Activated gamma-delta T cell treated with anti-CD3 and anti-CD28 coated beads, Interleukin-2, amount 50 U/mL, for 16 hours (primary cell): Measurements from ENCODE around the gene STARD13.

Experiments
- DNase-seq: peaks from one replicate; pipeline ENCODE4 v3.0.0-alpha.2; 2020; ENCODE audit warnings: low read depth

Gene STARD13

DNA sequence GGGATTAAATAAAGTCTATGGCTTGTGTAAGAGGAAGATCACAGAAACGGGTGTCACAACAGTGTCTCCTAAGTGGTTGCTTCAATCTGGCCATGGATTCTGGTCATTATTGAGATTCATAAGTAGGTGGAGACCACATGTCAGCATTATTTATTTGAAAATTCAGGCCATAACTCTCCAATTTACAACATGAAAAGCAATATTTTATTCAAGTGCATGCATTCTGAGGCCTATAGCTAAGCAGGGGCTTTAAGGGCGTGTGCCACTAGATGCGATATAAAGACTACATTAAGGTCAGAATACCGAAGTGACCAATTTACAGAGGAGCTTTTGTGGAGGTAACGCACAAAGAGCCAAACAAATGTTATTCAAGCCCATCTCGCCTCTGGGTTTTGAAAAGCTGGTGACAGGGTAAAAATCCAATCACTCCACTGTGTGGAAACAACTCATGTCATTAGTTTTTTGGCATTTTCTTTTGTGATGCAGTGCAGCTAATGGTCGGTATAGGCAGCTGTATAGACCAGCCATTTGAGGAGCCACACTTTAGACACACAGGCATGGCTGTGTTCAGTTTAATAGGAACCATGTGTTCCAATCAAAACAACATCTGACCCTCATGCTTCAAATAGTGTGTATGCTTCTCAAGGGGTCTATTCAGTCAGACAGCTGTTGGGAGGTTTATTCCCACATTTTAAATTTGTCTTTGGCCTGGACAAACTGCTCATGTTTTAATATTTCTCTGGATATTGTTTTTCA, 145.6 kb downstream of the STARD13 start:
- DNase-seq, result no peak

DNA sequence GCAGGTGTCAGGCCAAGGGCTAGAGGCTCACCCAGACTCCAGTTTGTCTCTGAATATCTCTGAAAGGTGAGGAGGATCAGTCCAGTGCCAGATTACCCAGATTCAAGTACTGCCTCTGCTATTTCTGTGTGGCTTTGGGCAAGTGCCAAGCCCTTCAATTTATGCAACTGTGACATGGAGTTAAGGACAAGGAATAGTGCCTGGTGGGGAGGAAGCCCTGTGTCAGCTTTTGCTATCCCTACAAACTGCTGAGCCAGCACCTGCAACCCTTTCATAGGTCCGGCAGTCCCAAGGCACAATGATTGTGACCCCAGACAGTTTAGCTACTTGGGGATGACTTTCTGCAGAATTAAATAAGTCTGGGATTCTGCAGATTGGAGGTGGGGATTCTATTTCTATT, 146.4 kb downstream of the STARD13 start:
- no peak for DNase-seq

DNA sequence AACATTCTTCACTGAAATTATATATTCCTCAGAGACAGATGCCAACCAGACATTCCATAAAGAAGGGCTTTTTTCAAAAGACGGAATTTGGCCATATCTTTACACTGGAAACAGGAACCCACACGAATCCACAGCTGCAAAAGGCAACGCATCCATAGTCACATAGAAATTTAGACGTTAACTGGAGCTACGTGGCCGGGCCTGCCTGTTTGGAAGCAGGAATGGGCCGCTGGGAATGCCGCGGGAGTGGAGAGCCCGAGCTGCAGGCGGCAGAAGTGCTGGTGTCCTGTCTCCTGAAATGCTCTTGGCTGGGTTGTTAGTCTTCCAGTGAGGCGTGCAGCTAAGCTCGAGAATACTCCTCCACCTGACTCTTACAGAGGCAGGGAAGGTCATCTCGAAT, 147.1 kb downstream of the STARD13 start:
- no peak for DNase-seq

DNA sequence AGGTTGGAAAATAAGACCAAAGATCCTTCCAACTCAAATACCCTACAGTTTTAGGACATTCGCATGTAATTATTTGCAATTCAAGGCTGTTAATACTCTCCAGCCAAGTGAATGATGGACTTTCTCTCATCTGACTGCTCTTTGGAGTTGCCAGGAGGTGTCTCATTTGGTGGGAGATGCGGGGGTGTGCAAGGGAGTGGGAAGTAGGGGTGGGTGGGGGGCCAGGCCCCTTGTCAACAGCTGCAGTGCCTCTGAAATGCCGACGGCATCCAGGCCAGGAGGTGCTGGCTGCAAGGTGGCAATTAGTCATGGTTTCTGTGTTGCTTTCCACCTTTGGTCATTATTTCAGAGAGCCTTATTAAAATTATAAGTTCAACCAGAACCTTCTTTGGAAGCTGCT, 147.8 kb downstream of the STARD13 start:
- DNase-seq, result no peak

DNA sequence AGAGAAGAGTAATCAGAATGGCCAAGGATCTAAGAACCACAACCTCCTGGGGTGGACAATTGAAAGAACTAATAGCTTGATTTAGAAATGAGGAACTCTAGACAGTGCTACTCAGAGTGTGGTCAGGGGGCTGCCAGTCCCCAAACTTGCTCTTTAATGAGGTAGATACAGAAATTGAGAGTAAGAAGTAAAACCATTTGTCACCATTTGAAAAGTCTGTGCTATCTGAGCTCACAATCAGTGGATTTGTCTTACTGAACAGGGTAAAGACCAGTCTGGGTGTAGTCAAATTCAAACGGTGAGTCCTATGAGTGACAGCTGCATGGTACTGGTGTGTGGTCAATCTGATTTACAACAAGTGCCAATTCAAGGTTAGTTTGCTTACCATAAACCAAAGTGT, 150.5 kb downstream of the STARD13 start:
- DNase-seq, result no peak

DNA sequence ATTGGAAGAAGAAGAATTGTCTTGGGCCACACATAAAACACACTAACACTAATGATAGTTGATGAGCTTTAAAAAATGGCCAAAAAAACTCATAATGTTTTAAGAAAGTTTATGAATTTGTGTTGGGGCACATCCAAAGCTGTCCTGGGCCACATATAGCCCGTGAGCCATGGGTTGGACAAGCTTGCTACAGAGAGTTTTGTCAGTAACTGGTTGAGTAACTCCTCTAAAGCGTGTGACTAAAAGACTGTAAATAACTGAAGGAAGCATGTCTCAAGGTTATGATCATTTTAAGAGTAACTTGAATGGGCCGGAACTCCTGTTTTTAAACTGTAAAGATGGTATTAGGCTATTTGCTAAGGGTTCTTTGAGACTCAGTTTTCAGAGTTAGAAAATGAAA, 151.3 kb downstream of the STARD13 start:
- DNase-seq, result no peak

DNA sequence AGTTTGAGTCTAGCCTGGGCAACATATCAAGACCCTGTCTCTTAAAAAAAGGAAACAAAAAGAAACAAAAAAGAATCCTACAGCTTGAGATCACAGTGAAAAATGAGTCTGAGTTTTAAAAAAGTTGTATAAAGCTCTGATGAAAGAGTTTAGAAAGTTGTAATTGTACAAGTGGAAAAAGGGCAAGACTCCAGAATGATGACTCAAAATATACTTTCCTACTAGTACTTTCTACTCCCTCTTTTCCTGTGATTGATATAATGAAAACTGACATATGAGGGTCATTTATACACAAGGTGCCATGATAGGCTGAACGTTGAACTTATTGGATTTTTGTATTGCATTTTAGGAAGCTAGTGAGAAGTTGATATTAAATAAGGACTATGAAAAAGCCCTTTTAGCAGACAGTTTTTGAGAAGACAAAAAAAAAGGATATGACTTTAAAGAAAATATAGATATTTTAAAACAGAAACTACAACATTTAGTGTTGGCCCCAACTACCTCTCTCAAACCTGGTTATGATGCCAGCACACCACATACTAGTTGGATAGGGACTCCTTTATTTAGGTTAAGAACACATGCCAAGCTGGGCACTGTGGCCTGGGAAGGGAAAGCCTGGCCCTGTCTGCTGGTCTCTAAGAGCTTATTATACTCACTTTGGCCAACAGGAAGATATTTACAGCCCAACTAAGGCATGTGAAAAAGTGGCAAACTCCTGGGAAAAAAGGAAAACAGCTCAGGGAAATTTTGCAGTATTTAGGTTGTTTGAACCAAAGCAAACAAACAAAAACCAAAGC, 152.7 kb downstream of the STARD13 start:
- no peak for DNase-seq

DNA sequence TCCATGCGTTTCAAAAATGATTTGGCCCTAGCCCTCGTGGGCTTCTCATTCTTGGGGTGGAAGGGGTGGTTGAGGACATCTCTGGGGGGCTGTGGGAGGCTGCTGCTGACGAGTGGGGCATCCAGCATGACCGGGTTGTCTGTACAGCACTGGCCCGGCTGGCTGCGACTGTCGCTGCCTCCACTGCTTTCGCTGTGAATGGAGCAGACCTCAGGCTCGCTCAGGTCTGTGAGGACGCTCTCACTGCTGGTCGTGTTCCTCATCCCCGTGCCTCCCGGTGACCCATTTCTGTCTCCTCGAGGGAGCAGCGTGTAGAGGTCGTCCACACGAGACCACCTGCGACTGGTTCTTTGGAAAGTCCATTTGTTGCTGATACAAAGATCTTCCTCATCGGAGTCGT, 155.7 kb downstream of the STARD13 start:
- no peak for DNase-seq

DNA sequence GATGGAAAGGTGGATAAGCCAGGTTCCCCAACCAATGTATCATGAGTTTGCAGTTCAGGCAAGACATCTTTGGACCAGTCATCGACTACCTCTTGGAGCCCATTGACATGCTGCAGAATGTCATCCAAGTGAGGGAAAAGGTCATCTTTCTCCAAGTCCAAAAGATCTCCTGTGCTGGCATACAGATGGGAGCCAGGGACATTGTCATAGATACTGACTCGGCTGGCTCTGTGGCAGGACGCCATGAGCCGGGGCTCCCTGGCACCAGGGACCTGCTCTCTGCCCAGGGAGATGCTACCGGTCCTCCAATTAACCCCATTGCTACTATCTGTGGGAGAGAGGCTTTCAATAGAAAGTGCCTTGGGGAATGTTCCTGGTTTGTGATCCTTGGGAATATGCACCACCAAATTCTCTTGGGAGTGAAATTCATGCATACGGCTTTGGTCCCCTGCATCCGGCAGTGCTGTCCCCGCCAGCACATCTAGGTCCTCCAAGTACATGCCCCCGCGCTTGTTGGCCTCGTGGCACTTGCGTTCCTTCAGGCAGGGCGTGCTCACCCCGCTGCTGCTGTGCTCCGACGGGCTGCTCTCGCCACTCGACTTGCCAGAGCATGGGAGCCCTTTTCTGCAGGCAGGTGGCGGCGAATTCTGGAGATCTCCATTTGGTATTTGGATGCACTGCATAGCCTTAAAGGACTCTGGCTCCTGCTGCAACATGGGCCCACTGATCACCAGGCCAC, 156.3 kb downstream of the STARD13 start:
- no peak for DNase-seq

DNA sequence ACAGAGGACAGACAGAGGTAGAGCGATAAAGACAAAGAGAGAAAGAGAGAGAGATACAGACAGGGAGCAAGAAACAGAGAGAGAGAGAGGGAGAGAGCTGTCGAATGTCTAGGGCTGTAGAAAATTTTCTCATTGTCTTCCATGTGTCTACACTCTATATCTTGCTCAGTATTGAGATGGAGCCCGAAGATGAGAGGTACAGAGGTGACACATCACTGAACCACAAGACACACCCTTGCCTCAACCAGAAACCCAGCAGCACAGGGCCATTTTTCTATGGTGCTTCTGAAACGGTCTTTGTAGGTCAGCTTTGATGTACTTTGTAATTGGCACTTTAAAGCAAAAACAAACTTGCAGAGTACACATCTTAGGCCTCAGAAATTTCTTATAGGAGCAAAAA, 157.4 kb downstream of the STARD13 start:
- DNase-seq, result no peak

DNA sequence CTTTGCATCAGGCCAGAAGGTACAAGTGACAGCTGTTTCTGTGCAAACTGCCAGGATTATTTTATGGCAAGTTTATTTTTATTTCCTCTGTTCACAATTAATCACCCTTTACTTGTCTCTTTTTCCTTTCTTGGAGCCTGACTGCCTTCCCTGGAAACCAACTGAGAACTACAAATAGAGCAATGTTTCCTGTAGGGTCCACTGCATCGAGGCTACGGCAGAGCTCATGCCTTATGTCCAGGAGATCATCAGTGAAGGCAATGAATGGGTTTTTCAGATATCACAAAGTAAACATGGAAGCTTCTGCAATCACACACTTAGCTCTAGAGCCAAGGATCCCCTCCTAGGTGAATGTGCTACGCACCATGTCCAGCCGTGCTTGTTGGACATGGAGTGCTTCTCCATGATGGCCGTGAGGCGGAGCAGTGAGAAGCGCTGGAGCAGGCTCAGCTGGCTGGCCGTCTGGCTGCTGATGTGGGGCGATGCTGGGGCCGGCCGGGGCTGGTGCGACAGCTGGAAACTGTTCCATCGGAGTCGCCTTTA, 158.5 kb downstream of the STARD13 start:
- no peak for DNase-seq

DNA sequence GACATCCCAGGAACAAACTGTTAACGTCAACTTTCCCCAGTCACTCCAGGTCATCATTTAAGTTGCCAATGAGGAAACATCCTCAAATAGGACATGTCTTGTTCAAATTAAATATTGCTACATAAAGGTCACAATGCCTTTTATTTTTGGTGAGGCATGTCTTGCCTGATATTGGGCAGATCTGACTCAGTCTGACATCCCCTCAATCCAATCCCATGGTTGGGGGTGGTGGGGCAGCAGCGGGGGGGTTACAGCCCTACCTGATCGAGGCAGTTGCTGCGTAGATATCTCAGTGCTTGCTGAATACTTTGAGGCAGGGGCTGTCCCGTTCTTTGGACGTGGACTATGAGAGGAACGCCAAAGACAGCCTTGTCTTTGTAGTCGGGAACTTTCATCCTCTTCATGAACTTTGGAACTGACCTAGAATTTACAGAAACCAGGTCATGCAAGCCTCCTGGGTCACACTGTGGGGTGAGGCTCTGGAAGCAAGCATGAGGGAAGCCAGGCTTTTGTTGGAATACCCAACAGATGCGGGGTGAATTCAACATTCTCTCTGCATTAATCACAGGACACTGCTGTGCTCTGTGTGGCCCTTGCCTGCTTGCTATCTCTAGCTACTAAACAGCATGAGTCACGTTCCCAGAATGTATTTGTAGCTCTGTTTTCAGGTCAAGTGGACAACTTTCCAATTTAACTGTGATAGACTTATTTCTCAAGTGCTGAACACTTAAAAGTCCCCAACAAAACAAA, 159.6 kb downstream of the STARD13 start:
- no peak for DNase-seq

DNA sequence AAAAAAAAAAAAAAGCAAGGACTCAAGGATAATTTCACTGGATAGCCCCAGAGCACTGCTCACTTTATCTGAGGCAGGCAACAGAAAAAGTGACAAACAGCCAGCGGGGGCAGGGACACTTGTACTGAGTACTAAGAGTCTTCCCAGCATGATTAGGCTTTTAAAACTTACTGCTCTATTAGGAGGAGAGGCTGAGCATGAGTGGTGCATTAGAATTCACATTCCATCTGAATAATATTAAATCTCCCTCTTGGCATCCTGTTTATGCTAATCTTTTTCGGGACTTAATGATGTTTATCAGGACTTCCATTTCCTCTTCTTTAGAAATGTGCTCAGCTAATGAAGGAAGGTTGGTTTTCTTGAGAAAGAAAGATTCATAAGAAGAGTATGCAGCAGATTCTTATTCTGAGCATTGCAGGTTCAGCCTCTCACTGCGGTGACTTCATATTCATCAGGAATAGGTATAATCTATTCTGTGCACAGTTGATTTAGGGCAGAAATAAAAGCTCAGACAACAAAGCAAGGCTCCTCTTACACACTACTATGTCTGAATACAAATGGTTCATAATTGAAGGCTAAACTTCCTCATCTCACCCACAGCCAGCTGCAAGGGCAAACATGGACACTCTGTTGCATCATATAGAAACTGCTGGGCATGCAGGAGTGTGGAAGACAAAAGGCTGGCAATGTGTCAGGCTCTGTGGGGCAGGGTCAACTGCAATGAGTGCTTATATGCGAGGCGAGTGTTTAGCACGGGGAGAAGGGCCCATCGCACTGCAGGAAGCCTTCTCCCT, 162.3 kb downstream of the STARD13 start:
- DNase-seq, result no peak

DNA sequence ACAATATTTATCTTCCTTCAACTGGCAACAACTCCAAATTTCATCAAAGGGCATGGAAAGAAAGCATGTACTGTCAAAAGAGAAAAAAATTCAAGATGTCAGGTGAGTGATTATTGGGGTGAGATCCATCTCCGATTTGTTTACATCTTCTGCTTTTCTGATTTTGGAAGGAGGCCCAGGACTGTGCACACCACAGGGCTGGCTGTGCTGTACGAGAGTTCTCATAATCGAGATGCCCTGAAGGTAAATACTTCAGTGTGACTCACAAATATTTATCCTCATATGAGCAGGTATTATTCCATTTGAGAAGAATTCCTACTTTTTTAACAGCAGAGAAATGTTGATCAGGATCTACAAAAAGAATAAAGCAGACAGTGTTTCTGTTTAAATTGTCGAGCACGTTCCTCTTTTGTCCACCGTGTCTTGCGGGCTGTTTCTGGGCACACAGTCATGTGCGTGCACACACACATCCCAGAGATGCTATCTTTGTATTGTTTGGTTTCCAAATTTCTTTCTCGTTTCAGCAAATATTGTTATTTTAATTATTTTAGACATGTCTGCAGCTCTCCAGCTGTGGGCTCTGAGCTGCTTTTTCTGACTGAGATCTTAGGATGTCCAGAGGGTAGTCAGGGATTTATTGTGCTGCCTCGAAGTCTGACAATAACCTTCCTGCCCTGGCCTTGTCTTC, 165.6 kb downstream of the STARD13 start:
- DNase-seq, result no peak

DNA sequence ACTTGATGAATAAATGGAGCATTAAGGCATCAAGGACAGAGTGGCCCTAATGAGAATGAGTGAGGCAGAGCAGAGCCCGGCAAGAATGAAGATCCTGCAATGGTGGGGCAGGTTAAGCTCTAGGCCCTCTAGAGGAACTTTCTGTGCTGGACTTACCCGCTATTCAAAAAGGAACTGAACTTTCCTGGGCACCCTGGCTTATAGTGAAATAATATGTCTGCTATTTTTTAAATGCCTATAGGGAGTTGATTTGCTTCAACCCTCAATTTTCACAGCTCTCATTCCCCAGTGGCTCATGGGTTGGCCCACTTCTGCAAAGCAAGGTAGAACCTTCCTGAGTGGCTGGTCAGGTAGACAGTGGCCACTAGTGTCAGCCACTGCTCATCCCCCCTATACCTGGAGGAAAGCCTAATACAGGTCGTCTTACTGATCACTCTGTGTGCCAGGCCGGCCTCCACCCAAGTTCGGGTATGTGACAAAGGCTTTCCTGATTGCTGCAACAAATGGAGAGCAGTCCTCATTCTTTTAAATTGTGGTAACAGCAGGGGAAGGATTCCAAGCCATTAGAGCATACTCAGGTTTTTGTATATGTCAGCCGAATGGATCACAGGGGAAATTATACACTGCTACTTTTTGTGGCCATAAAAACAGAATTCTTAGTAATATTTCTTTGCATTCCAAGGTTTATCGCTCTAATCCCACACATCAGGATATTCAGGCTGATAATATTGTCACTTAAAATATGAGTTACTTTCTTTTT, 166.4 kb downstream of the STARD13 start:
- DNase-seq, result no peak

DNA sequence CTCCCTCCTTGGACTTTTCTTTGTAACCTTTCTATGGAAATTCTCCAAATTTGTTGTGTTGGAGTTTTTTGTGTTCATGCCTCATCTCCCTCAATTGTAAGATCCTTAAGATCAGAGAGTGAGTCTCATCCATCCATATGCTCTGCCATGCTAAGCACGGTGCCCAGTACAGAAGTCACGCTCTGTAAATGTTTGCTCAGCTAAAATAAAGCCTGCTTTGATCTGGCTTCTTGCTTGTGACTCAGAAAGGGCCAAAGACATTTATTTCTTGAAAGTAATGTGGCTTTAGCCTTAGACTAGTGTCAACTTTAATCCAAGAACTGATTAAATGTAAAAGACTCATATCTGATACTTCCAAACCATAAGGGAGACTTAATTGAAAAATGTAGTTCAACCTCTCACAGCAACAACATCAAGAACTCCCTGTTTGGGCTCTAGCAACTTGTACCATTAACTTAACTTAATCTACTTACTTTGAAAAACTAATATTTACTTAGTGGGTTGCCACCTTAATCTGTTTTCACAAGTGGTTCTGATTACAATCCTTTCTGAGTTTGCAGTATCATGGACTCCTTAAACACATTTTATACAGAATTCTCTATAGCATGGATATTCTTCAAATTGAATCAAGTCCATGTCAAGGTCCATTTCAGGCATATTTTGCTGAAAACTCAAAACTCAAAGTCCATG, 169.1 kb downstream of the STARD13 start:
- DNase-seq, result no peak

DNA sequence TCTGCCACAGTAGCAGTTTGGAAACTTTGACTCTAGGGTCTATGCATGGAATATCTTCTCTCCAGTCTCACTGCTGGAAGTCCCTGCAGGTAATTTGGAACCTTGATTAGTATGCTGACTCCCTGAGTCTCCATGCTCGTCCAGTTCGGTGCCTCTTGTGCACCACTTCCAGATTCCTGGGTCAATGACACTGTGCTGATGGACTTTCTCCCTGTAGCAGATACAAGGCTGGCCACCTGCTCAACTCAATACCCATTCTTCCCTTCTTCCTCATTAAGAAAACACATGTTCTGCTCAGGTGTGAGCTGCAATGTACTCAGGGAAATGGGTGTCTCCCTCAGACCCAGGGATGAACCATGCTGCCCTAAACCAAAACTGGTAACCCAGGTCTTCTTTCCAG, 170.3 kb downstream of the STARD13 start:
- DNase-seq, result no peak

DNA sequence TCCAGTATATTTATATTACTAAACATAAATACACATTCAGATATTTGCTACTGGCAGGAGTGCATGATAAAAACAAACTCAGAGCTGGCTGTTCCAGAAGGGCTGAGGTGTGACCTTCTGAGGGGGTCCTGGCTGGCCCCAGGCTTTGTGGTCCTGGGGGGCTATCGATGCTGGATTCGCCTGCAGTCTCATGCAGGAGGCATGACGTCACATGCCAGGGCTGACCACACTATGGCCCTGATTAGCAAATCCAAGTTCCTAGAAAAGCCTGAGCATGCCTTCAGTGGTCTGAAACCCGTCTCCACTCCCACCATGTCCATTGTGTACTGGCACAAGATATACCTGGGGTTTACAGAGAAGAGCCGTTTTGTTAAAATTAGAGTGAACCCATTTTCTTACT, 171.4 kb downstream of the STARD13 start:
- DNase-seq, result no peak

DNA sequence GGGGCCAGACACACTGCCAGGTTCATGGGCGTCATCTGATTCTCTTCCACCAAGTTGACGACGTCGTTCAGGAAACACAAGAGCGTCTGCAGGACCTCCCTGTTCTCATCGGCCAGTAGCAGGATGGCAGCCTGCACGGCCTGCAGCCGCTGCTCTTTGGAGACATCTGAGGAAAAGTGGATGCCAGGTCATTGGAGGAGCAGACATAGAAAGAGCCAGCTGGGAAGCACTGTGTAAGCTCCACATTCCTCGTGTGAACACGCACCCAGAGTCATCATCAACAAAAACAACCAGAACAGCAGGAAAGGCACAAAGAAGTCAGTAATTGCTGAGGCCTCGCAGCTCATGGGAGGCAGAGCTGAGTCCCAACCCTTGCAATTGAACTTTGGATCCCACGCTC, 172.8 kb downstream of the STARD13 start:
- no peak for DNase-seq
